Stimulated activated naive CD4-positive, alpha-beta T cell (primary cell): Measurements from ENCODE around the gene FOXC1.

Source experiments
- DNase-seq, 6 experiments: peaks; one replicate each; lab custom pipeline; 2025; lab: John Stamatoyannopoulos, UW

FOXC1 gene

DNA sequence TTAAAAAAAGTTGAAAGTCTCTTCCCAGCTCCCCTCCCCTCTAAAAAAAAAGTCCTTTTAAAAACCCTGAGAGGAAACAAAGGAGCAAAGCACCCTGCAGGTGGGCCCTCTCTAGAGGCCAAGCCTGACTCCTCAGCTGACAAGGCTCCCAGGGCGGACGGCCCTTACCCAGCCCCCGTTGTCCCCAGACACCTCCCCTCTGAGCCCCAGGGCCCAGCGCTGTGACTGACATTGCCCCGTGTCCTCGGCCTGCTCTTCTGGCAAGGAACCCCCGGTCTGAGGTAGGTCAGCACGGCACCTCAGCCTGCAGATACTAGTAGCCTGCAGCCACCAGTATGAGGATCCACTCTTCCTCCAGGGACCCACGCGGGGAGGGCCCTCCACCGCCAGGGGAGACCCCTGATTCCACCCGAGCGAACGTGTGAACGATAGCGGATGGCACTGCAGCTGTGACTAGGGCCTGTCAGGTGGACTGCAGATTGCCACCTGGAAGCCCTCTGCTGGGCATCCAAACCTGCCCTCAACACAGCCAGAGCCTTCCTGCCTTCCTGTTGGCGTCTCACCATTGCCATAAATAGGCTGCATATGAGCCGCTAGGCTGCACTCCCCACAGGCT lies 34.2 kb downstream of the FOXC1 start:
- no peak for DNase-seq

DNA sequence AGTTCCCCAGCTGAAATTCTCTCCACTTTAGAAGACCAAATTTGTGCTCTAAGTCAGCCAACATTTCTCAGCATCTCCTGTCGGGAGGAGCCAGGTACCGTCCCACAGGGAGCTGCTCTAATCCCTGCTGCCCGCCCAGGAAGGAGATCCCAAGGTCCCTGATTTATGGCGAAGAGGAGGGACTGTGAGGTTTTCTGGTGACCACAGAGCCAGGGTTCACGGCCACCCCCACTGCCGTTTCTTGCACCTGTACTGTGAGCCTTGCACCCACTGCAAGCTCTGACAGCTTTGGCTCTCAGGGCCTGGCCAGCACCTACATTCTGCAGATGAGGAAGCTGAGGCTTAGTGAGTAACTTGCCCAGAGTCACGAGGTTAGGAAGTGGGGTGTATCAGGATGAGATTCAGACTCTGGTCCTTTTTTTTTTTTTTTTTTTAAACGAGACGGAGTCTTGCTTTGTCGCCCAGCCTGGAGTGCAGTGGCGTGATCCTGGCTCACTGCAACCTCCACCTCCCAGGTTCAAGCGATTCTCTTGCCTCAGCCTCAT lies 34.9 kb downstream of the FOXC1 start:
- no peak for DNase-seq

DNA sequence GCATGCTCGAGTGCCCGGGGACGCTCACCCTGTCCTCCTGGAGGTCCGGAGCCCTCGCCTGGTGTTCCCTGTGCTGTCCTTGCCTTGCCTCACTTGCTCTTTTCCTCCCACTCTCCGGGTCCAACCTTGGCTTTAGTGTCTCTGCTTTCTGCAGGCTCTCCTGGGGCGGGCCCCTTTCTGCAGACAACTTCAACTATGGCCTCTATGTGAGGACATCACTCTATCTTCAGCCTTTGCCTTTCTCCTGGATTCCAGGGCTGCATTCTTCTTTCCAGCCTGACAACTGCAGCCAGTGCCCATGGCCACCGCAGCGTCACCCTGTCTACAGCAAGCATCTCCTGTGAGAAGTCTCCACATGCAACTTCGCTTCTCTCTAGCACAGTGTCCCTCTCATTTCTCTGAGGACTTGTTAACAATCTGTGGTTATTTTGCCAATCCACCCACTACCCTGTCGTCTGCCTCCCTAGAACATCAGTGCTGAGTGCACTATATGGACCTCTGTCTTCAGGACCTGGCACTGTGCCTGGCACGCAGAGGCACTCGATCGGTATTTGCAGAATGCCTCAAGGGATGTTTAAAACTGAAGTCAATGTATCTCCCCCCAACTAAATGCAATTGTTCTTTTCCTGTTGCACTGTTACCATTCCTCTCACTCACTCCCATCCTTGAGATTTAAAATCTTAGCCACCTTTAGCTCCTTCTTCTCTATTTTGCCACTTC lies 35.9 kb downstream of the FOXC1 start:
- DNase-seq = no peak

DNA sequence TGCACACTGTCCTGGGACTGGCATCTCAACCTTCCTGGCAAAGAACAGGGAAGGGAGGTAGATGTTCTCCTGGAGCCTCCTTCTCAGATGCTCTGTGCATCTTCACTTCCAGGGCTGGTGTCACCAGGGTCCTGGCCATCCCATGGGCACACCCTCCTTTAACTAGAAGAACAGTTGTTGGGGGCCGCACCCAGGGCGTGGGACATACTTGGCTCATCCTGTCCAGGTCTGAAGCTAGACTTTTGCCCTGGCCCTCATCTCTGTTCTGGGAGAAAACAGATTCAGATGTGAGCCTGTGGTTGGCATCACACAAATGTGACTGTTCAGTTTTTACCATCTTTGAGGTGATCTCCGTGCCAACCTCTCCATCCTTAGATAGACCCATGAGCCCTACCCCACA lies 41.6 kb downstream of the FOXC1 start:
- DNase-seq = no peak

DNA sequence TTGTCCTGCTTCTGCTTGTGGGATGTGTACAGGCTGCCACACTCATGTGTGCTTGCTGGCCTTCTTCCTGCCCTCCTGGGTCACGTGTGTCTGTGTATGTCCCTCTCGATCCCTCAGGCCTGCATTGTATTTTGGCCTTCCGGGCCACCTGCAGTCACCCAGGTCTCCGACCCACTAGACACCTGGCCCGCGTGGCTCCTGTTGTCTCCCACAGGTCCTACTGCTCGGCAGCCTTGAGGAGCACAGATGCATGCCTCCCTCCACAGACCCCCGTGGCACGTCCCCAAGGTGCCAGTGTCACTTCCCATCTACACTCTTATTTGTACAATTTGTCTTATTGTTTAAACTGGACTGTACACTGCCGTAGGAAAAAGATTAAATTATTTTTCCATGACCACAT lies 43.1 kb downstream of the FOXC1 start:
- no peak for DNase-seq

DNA sequence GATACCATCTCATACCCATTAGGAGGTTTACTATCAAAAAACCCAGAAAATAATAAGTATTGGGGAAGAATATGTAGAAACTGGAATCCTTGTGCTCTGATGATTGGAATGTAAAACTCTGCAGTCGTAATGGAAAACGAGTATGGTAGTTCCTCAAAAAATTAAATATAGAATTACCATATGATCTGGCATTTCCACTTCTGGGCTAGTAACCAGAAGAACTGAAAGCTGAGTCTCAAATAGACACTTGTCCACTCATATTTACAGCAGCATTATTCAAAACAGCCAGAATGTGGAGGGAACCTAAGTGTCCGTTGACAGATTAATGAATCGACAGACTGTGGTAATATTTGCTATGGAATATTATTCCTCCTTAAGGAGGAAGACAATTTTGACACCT lies 44.3 kb downstream of the FOXC1 start:
- DNase-seq = no peak

DNA sequence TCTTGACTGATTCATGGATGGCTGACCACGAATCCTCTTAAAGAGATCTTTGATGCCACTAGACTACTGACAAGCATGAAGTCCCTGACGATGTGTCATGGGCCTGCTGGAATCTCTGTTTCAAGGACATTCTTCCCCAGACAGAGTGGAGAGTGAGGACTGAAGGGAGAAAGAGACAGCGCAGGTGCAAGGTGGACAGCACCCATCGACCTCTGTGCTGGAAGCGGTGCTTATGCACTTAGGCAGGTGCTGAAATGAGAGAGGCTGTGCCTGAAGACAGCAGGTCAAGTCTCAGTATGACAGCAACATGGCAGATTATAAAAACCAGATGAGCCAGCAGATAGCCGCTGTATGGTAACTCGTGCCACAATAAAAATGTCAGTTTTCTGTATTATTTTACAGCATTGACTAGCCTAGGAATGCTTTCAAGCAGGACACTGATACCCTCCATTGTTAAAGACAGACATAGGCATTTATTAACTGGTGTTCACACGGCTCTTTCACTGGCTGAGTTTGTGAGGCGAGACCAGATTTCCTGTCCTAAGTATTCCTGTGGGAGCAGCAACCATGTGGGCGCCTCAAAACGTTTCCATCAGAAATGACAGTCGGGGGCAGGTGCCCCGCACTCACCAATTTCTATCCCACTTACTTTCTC lies 47.5 kb downstream of the FOXC1 start:
- DNase-seq = no peak

DNA sequence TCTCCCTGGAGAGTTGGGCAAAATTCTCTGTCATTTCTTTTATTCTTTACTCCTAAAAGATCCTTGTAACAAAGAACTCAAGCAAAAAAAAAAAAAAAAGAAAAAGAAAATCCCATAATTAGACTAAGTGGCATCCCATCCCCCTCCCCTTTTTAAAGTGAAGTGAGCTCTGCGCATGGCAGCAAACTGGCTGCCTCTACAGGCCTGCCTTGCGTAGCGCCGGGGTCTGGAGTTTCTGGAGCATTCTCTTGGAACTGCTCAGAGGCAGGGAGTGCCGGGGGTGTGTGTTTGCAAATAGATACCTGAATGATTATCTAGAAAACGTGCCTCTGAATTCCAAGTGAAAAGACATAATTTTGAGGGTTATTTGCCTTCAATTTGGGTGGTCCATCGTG lies 48.1 kb downstream of the FOXC1 start:
- no peak for DNase-seq

DNA sequence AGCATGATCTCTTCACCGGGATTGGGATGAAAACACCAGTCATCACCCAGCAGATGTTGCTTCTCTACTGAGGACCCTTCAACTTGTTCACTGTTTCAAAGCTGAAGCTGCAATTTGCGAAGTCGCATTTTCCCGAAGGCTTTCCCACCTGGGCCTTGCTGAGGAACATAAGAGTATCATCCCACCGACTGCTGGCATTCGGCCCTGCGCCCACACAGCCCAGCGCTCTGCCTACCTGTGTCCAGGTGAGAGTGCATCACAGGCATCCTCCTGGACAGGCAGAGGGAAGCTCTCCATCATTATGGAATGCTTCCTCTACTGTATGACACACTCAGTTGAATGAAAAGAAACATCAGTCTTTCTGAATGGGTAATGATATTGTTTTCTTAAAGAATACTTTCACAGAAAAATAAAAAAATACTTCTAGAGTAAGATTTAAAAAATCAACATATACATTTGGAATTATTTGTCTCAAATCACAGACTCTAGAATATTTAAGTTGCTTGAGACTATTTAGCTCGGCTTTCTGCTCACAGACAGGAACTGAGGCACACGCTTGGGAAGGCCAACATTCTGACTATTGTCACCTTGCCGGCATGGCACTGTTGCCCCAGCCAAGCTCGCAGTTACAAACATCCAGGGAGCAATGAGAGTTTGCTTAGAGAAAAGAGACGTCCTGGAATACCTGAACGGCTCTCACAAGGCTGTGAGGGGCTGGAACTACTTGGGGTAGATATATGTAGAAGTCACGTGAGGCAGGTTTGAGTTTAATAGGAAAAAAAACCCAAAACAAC lies 48.7 kb downstream of the FOXC1 start:
- no peak for DNase-seq

DNA sequence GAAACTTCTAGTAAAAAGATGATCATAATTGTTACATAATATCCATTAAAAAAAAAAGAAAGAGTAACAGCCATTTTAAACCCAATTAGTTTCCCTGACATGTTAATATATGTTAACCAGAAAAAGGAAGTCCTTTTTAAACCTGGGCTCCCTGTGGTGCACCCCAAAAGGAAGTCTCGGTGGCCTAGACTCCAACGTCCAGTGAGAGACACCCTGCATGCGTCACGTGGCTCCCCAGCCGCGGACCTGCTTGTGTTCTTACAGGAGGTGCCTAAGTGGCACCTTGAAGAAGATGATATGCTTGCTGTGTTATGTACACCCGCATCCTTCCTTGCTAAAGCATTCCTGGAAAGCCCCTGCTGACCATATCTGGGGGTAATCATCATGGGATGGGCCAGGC lies 50.1 kb downstream of the FOXC1 start:
- DNase-seq = no peak

DNA sequence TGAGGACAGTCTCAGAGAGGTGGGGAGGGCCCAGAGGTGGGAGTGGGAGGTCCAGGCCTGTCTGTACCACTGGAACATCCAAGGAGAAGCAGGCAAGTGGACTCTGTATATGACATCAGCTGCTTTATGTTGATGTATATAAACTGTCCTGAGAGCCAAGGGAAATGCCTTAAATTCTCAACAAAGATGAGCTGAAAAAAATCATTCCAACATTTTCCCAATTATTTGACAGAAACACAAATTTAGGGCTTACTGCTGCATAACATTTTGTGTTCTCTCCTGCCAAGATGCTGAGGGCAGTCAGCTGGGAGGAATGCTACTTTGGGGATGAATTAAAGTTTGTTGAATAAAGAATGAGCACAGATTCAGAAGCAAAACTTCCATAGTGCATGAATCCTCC lies 52.8 kb downstream of the FOXC1 start:
- DNase-seq = no peak
